Esophagus squamous epithelium (tissue), 5 donors: Measurements from ENCODE around the gene CPM. TPM values are rescaled to one million over a fixed set of nuclear protein-coding genes. Genes with fewer than 3 reads are reported as not detected.

Experiments
- DNase-seq: peaks from one replicate; lab custom pipeline; 2025; lab: John Stamatoyannopoulos, UW
- H3K27ac ChIP-seq, 4 donors: fragments of 200-600 bp; sonication (generic); one replicate each; pipeline ENCODE4 v1.5.1; 2016 to 2019; ENCODE audit warnings: mild to moderate bottlenecking in 1 of 4
- H3K27me3 ChIP-seq, 4 donors: fragments of 200-600 bp; sonication (generic); 1 replicate in 3 of 4; 2 replicates in 1 of 4; pipeline versions ENCODE4 v1.5.1 to v1.6.0; 2017 to 2021; ENCODE audit warnings: antibody characterized with exemption in 1 of 4
- H3K36me3 ChIP-seq, 3 donors: fragments of 200-600 bp; sonication (generic); one replicate each; pipeline ENCODE4 v1.5.1; 2016 to 2019
- H3K4me1 ChIP-seq, 3 donors: fragments of 200-600 bp; sonication (generic); one replicate each; pipeline ENCODE4 v1.5.1; 2017 to 2019
- H3K4me3 ChIP-seq, 4 donors: fragments of 200-600 bp; sonication (generic); 1 replicate in 3 of 4; 2 replicates in 1 of 4; pipeline ENCODE4 v1.5.1; 2016 to 2019; ENCODE audit warnings: mild to moderate bottlenecking in 2 of 4, moderate library complexity in 1 of 4
- H3K9me3 ChIP-seq, 3 donors: fragments of 200-600 bp; sonication (generic); one replicate each; pipeline ENCODE4 v1.5.1; 2016 to 2019
- POLR2A ChIP-seq, 4 donors: fragments of 450-650 bp; IDR thresholded peaks; one replicate each; pipeline ENCODE4 v1.6.1; 2017; ENCODE audit warnings: antibody characterized with exemption in 4 of 4, mild to moderate bottlenecking in 4 of 4, moderate library complexity in 3 of 4
- WGBS, 2 donors: methylation state at CpG; one replicate each; pipeline ENCODE4 v1.1.5; 2018; 5-methylcytosine and 5-hydroxymethylcytosine counted together
- intact Hi-C: fragments of 100-400 bp; cut with DNase I; formaldehyde crosslinking; loops from one replicate; pipeline ENCODE4 v1.15.0; 2022
- total RNA-seq, 4 donors: library from RNA; depleted of rRNA; stranded (reverse); fragments of >200 nt; gene quantifications; one replicate each; pipeline ENCODE4 v1.1.0, GENCODE V29; 2016
- TF ChIP-seq, protein P1 (sequence below), 6 experiments: fragments of 450-650 bp in 4 of 6; fragments of 200-600 bp in 2 of 6; sonication (generic) in 2 of 6; IDR thresholded peaks; one replicate each; pipeline ENCODE4 v1.5.1; 2016 to 2019; ENCODE audit warnings: antibody characterized with exemption in 6 of 6, mild to moderate bottlenecking in 4 of 6, moderate library complexity in 4 of 6
- donor health status: DM: yes; HTN: yes; CAD: no.

The CPM gene
- total RNA-seq, 4 donors from 2014 or later = 10.9 to 35.5 (median 20.6) TPM

DNA sequence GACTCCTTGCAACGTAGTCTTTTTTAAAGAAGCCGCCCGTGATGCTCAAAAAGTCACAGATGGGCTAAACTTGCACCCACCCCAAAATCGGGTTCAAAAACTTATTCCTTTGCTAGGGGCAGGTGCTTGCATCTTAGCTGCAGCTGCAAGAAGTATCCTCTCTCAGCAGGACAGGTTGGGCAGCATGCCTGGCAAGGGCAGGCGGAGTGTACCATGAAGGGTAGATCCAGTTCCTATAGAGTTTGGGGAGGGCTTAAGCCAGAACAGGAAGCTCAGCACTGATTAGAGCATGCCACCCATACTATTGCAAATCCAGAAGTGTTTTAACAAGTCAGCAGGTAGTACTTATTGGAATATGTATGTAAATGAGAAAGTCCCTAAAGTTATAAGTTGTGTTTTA, 48.7 kb downstream of the CPM start:
- TF ChIP-seq POLR2A (IDR thresholded peaks at IDR 0.05) = no peak
- TF ChIP-seq, protein P1, sequence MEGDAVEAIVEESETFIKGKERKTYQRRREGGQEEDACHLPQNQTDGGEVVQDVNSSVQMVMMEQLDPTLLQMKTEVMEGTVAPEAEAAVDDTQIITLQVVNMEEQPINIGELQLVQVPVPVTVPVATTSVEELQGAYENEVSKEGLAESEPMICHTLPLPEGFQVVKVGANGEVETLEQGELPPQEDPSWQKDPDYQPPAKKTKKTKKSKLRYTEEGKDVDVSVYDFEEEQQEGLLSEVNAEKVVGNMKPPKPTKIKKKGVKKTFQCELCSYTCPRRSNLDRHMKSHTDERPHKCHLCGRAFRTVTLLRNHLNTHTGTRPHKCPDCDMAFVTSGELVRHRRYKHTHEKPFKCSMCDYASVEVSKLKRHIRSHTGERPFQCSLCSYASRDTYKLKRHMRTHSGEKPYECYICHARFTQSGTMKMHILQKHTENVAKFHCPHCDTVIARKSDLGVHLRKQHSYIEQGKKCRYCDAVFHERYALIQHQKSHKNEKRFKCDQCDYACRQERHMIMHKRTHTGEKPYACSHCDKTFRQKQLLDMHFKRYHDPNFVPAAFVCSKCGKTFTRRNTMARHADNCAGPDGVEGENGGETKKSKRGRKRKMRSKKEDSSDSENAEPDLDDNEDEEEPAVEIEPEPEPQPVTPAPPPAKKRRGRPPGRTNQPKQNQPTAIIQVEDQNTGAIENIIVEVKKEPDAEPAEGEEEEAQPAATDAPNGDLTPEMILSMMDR (IDR thresholded peaks at IDR 0.05) = no peak
- H3K27me3 ChIP-seq = no peaks in the 10 kb centered on the region
- WGBS, 2 donors = 81 to 86% methylated on average over 5 of the region's 5 CpGs
- no peak for DNase-seq
- H3K27ac ChIP-seq = no peak overlapping the region
- intact Hi-C loops = no loop called here
- H3K4me1 ChIP-seq = peaks cover 0 to 4% (median 0%) of the 10 kb centered on the region in 3 donors
- H3K36me3 ChIP-seq = no peaks in the 10 kb centered on the region
- H3K9me3 ChIP-seq = no peaks in the 10 kb centered on the region
- H3K4me3 ChIP-seq = no peak overlapping the region

GRCh38 chr12:68883151-68883550, 49.8 kb downstream of the CPM start:
- 82 to 92% methylated on average over 3 of the region's 3 CpGs for WGBS, 2 donors
- intact Hi-C loops = no loop called here

GRCh38 chr12:68882251-68882964, 50.6 kb downstream of the CPM start:
- Histone ChIP-seq H3K36me3 (no peaks in the 10 kb centered on the region), H3K9me3 (peaks cover 0 to 8% (median 0%) of the 10 kb centered on the region in 3 donors), H3K27ac (no peak overlapping the region), H3K4me3 (no peak overlapping the region), H3K4me1 (peaks cover 0 to 4% (median 0%) of the 10 kb centered on the region in 3 donors), H3K27me3 (no peaks in the 10 kb centered on the region)
- intact Hi-C loops = no loop called here
- no peak for DNase-seq
- 94 to 99% methylated on average over 4 of the region's 4 CpGs for WGBS, 2 donors
- no peak for TF ChIP-seq POLR2A (IDR thresholded peaks at IDR 0.05)
- TF ChIP-seq, protein P1 (IDR thresholded peaks at IDR 0.05) = no peak

More at GRCh38 chr12:68883151-68883550, 49.8 kb downstream of the CPM start:
- no peaks in the 10 kb centered on the region for H3K27me3 ChIP-seq
- DNase-seq = no peak
- TF ChIP-seq POLR2A (IDR thresholded peaks at IDR 0.05) = no peak
- TF ChIP-seq, protein P1 (IDR thresholded peaks at IDR 0.05) = no peak
- peaks cover 0 to 4% (median 0%) of the 10 kb centered on the region in 3 donors for H3K4me1 ChIP-seq
- H3K4me3 ChIP-seq = no peak overlapping the region
- H3K27ac ChIP-seq = no peak overlapping the region
- H3K36me3 ChIP-seq = no peaks in the 10 kb centered on the region
- H3K9me3 ChIP-seq = peaks cover 0 to 8% (median 0%) of the 10 kb centered on the region in 3 donors

- Histone ChIP-seq H3K27ac (no peak overlapping the region), H3K36me3 (no peaks in the 10 kb centered on the region), H3K4me3 (no peak overlapping the region), H3K9me3 (peaks cover 0 to 8% (median 0%) of the 10 kb centered on the region in 3 donors), H3K4me1 (peaks cover 0 to 4% (median 0%) of the 10 kb centered on the region in 3 donors), H3K27me3 (no peaks in the 10 kb centered on the region)
- no peak for DNase-seq
- intact Hi-C loops = no loop called here
- TF ChIP-seq POLR2A (IDR thresholded peaks at IDR 0.05) = no peak
- TF ChIP-seq, protein P1 (IDR thresholded peaks at IDR 0.05) = no peak
- WGBS, 2 donors = 69 to 75% methylated on average over 5 of the region's 5 CpGs
These were observed 52.2 kb downstream of the CPM start for GRCh38 chr12:68880660-68881325.

GRCh38 chr12:68878846-68879245, 54.1 kb downstream of the CPM start:
- no peaks in the 10 kb centered on the region for H3K27me3 ChIP-seq
- intact Hi-C loops = no loop called here
- no peaks in the 10 kb centered on the region for H3K36me3 ChIP-seq
- H3K4me1 ChIP-seq = no peaks in the 10 kb centered on the region
- no peak overlapping the region for H3K27ac ChIP-seq
- no peak for DNase-seq
- peaks cover 0 to 8% (median 0%) of the 10 kb centered on the region in 3 donors for H3K9me3 ChIP-seq
- TF ChIP-seq, protein P1 (IDR thresholded peaks at IDR 0.05) = no peak
- no peak for TF ChIP-seq POLR2A (IDR thresholded peaks at IDR 0.05)
- no peak overlapping the region for H3K4me3 ChIP-seq
- WGBS, 2 donors = 92 to 96% methylated on average over 4 of the region's 4 CpGs
